Fibroblast of lung (primary cell): Measurements from ENCODE around the gene PGA3.
"Not testable (repeated sequence)": the region's sequence is repeated elsewhere in the genome, so short reads cannot be mapped to it uniquely, and the experiment has no call there.

ENCODE experiments used
- EZH2 ChIP-seq: IDR thresholded peaks from 2 replicates; pipeline ENCODE4 v1.5.1; 2012; ENCODE audit warnings: low read length, control low read depth, mild to moderate bottlenecking; ENCODE audit errors: missing control alignments
- TF ChIP-seq, protein P1 (sequence below), 2 donors: IDR thresholded peaks in 1 of 2; conservative IDR thresholded peaks in 1 of 2; 1 replicate in 1 of 2; 2 replicates in 1 of 2; pipeline ENCODE4 v1.5.1; 2011 to 2012; ENCODE audit warnings: low read length in 2 of 2, control low read depth in 1 of 2, inconsistent platforms in 1 of 2, low read depth in 1 of 2, mild to moderate bottlenecking in 1 of 2

GRCh38 chr11:61219016-61219415 lies 15.7 kb downstream of the PGA3 start:
- TF ChIP-seq, protein P1, sequence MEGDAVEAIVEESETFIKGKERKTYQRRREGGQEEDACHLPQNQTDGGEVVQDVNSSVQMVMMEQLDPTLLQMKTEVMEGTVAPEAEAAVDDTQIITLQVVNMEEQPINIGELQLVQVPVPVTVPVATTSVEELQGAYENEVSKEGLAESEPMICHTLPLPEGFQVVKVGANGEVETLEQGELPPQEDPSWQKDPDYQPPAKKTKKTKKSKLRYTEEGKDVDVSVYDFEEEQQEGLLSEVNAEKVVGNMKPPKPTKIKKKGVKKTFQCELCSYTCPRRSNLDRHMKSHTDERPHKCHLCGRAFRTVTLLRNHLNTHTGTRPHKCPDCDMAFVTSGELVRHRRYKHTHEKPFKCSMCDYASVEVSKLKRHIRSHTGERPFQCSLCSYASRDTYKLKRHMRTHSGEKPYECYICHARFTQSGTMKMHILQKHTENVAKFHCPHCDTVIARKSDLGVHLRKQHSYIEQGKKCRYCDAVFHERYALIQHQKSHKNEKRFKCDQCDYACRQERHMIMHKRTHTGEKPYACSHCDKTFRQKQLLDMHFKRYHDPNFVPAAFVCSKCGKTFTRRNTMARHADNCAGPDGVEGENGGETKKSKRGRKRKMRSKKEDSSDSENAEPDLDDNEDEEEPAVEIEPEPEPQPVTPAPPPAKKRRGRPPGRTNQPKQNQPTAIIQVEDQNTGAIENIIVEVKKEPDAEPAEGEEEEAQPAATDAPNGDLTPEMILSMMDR (conservative IDR thresholded peaks at IDR 0.05 in 1 of 2, IDR thresholded peaks at IDR 0.05 in 1 of 2; ENCODE audit: low read depth in 1 of 2, low read length in 2 of 2) = not testable (repeated sequence)
- not testable (repeated sequence) for TF ChIP-seq EZH2
